Measurements from ENCODE around the gene PRKAG2.

The PRKAG2 gene

DNA sequence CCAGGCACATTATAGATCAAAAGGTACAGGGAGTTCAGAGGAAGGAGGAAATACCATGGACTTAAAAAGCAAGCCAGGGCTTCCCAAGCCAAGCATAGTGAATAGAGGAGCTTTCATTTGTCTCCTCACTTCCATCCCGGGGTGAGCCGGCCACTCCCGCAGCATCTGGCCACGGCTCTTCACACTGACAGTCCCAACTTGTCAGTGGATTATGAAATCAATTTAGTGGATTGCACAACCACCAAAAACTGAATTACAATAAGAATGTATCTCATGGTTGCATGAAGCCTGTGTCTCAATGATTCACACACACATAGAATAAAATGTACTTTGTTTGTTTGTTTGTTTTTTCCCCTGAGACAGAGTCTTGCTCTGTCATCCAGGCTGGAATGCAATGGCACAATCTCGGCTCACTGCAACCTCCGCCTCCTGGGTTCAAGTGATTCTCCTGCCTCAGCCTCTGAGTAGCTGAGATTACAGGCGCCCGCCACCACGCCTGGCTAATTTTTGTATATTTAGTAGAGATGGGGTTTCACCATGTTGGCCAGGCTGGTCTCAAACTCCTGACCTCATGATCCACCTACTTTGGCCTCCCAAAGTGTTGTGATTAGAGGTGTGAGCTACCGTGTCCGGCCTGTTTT lies 79.1 kb downstream of the PRKAG2 start:
- DNase-seq, result peak; percentile 29

DNA sequence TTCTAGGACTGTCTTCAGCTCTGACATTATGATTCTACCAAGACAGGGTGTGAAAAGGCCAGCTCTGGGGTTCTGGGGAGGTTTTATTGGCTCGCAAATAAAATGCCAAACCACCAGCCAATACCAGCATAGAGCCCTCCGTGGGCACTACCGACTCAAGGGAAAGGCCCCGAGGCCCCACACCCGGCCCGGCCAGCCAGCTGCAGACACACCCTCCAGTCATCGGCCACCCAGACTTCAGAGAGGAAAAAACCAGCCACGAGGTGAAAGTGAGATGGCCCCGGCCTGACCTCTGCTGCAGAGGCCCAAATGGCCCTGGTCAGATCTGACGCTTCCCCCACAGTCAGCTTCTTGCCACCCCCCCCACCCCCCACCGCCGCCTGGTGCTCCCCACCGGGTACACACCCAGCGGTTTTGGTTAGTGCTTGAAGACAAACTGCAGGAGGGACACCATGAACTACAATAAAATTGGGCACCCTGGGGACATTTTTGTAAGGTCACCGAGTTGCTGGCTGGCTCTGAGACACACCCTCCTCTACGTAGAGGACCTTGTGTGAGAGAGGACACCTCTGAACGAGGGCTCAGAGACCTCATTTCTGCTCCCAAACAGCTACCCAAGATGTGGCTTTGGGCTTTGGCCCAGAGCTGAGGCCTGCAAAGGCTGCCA lies 79.9 kb downstream of the PRKAG2 start:
- DNase-seq, result peak; percentile 38

DNA sequence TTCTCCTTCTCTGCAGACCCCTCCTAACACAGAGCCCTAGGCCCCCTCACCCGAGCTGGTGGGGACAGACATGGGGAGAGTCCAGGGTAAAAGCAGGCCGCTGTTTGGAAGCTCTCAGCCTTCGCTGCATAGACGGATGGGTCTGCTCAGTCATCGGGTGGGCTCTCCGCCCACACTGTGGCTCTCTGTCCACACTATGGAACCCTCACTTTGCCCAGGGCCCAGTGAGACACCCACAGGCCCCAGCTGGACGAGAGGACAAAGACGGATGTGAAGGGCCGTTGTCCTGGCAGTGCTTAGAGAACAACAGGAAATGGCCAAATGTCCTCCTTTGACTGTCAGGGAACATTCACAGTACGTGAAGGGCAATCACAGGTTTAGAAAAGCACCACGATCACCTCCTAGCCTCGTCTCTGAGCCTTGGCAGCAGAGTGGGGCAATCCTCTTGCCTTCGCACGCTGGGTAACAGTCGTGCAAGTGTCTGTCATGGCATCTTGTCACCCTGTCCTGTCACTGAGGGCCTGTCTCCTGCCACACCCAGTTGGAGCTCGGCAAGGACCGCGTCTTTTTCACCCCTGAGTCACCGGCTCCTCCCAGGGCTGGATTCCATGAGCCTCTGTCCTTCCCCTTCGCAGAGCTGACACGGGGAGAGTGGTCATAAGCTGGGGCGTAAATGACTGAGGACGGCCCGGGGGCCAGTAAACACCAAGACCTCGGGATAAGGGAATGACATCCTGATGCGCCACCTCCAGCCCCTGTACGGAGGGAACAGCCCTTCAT lies 80.6 kb downstream of the PRKAG2 start:
- DNase-seq, result peak; percentile 78

DNA sequence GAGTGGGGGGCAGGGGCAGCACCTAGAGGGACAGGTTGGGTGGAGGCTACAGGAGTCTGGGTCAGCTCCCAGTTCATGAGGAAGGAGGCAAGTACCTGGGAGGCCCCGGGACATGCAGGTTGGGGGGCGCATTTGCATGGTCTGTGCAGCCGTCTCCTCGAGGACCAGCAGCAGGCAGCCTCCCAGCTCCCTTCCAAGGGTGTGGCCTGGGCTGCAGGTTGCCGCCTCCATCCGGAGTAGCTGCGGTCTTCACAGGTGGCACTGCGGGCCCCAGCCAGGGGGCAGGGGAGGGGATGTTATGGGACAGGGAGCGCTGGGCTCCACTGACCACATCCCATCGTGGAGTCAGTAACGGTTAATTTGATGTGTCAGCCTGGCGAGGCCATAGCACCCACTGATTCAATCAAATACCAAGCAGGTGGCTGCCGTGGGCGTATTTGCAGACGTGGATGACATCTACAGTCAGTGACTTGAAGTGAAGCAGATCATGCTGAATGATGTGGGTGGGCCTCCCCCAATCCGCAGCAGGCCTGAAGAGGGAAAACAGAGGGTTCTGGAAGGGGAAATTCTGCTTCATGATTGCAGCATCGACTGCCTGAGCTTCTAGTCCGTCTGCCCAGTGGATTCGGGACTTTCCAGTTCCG lies 81.6 kb downstream of the PRKAG2 start:
- peak; percentile 13 for DNase-seq

DNA sequence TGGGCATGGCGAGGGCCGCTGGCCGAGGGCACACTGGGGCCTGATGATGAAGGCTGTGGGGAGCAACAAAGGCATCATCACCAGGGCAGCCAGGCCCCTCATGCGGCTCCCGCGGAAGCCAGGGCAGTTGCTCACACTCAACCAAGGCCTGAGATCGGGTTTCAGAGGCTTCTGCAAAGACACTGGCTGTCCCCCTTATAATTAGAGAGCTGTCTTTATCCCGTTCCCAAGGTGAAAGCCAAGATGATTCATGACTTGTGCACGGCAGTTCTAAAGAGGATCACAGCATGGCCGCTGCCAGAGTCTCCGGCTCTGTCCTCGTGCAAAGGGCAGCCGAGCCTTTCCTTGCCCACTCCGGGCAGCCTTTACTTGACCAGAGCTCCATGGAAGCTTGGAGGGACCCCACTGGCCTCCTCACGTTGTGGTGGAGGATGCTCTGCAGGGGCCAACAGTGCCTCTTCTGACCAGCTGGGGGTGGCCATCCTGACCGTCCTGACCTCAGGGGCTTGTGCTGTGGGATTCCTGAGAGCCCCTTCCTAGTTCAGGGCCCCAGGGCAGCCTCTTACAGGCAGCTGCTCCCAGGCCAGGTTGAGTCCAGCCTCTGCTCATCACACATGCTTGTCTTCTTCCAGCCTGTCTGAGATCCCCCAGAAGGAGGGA lies 82.3 kb downstream of the PRKAG2 start:
- DNase-seq, result no peak

DNA sequence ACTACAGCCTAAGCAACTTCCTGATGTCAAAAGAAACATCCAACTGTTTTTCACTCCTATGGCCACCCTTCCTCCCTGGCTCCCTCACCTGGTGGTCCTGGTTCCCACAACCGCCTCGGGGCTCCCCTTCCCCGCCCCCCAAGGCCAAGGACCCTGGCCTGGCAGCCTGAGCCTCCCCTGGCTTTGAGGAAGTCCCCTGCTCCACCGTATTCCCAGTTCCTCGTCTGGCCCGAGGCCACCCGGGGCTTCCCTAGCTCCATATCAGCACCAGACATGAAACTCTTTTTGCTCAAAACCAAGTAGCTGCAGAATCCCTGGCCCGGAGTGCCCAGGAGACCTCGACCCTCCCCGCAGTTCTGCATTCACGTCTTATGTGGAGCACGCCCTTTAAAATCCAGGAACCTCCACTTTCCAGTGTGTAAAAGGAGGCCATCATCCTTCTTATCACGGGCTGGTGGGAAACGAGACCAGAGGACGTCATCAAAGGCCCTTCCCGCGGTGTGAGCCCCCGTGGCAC lies 82.9 kb downstream of the PRKAG2 start:
- DNase-seq, result no peak

DNA sequence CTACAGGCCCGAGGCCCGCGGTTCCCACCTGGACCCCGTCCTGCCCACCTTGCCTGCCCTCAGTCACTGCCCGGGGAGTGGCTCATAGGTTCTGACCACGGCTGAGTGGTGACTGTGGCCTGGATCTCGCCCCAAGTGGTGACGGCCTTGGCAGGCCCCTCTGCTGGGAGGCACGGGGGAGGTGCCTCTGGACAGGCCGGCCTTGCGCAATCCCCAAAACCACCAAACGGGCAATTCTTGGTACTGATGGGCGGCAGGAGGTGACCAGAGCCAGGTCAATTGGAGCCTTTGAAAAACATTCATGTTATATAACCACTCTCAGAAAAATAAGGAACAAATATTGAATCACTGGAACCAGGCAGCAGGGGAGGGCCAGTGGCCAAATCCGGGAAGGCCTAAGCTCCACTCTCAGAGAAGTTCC lies 83.4 kb downstream of the PRKAG2 start:
- peak; percentile 62 for DNase-seq

DNA sequence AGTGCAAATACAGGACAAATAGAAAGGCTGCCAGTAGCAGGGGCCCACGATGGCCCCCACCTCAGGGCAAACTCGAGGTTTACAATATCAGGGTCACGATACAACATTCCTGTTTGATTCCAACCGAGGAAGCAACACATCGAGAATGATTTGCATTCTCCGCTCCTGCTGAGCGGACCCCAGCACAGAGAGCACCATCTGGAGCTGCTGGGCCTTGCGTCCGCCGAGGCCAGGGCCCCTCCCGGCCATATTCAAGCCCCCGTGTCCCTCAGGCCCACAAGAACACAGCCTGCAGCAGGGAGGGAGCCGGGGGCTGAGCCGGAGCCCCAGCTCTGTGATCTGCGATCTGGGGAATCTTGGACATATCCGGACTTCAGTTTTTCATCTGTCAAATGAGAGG lies 84.3 kb downstream of the PRKAG2 start:
- DNase-seq, result no peak

DNA sequence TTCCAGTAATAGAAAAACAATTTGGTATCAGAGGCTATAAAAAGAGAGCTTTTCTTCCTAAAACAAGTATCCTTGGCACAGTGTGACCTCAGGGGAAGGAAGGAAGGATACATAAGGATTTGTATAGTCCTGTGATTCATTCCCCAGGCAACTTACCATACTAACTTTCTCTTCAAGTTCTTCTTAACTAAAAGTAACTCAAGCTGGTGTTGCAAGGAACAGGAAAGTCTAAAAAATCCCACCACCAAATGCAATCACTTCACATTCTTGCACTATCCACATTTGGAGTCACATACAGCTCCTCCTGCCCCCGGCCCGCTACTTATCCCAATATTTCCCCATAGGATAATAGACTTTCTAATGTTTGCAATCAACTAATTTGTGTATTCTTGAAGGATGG lies 84.8 kb downstream of the PRKAG2 start:
- no peak for DNase-seq

DNA sequence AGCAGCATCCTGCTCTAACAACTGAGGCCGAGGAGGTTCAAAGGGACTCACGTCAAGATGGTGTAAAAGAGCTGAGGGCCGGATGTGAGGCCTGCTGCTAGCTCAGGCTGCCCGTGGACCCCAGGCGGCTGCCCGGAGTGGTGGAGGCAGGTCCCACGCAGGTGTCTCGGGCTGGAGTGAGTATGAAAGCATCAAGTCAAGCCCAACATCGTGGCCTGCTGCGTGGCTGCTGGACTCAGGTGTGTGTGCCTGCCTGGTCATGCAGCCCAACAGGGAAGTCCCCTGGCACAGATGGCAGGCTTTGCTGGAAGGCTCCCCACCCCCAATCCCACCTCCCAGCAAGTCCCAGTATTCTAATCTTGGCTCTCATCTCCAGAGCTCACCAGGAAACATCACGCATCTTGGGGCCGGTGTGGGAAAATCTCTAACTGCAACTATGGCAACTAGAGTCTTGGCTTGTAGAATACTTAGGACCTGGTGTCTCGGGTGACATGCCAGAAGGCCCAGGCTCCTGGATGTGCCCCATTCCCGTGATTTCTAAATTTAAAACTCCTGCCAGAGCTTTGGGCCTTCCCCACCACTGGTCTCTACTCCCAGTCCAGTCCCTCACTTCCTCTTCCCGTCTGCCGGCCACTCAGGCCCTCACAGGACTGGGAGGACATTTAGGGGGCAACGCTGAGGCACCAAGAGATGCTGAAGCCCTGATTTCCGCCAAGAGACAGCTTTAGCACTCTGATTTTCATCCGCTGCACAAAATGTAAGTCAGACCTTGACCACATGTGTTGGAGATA lies 85.9 kb downstream of the PRKAG2 start:
- DNase-seq, result no peak

DNA sequence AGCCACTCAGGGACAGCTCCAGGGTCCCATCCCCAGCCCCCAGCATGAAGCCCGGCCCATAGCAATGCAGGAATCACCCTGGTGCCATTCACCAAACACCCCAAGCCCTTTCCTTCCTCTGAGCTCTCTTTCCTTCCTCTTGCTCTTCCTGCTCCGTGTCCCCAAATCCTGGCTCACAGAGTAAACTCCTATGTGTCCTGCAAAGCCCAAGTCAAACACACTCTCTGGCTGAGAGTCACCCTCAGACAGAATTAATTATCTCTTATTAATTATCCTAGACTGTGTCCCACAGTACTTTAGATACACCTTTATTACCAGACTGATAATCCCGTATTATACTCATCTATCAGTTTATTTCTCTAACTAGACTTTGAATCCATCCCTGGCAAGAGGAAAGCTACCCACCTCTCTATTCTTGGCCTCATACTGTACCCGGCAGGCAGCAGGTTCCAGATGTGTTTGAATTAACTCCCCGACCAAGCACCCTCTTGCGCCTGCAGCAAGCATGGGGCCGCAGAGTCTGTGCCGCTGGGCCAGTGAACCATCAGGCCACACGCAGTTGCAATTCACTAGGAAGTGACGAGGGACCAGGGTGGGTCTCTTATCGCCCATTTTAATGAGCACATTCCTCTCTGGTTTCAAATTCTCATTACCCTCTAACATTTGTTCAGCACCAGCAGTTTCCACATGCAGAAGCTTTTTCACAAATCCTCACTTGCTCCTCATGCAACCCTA lies 86.7 kb downstream of the PRKAG2 start:
- DNase-seq, result no peak

DNA sequence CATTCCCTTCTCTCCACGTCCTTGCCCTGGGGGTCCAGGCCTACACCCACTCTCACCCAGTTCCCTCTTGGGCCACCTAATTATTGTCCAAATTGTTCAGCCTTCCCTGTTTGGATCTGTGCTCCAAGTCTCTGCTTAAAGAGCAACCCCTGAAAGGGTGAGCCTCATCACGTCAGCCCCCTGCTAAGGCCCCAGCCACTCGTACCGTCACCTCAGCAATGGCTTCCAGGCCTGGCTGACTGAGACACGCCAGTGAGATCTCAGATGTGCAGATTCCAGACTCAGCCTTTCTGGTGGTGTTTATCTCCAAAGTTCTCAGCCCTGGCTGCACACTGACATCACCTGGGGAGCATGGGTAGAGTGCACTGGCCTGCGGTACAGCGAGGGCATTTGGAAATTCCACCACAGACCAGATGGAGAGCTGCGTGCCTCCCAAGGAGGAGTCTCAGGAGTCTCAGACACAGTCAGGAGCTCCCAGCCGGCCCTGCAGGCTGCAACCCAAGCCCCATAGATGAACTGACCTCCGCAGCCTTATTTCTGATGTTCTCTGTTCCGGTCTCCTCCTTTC lies 87.5 kb downstream of the PRKAG2 start:
- DNase-seq, result no peak

DNA sequence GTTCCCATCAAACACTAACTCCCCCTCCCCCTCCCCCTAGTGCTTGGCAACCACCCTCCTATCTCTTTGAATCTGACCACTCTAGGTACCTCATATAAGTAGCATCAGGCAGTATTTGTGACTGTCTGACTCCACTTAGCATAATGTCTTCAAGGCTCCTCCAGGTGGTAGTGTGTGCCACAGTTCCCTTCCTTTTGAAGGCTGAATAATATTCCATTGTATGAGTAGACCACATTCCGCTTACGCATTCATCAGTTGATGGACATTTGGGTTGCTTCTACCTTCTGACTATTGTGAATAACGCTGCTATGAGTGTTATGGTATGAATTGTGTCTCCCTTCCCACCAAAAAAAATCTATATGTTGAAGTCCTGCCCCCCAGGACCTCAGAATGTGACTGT lies 89.6 kb downstream of the PRKAG2 start:
- no peak for DNase-seq

DNA sequence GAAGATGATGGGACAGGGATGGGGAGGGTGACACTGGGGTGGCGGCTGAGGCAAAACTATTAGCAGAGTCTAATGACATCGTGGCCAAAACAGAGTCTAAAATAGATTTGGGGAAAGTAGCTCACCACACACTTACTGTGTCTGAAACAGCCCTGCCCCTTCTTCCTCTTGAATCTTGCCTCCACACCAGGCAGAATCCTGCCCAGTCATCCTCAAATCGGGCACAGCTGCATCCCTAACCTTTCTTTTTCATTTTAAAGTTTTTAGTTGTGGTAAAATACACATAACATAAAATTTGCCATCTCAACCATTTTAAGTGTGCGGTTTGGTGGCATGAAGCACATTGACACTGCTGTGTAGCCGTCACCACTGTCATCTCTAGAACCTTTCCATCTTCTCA lies 90.0 kb downstream of the PRKAG2 start:
- DNase-seq, result no peak

DNA sequence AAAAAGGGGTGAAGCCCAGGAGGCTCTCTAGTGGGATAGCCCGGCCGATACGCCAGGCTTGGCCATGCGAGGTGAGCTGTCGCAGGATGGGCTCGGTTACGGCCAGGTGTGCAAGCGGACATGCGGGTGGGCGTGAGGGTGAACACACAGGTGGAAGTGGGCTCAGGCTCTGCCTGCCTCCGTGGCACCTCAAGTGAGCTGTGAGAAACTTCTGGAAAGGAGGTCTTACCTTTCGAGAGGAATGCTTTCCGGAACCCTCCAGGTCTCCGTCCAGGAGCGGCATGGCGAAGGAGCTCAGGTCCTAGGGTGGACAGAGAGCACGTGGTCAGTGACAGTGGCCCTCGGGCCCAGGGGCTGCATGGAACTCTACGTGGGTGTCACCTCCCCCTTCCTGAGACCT lies 90.7 kb downstream of the PRKAG2 start:
- no peak for DNase-seq

DNA sequence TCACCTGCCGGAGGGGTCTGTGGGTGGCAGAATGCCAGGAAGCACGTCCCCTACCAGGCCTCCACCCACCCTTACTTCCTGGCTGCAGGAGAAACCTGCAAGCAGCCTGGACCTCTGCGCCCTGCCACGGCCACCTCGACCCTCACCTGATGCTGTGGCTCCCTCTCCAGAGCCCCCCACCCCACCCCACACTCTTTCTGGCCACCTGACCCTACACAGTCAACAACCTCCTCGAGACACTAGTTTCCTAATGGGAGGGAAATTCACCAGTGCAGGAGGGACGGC lies 91.3 kb downstream of the PRKAG2 start:
- DNase-seq, result no peak

DNA sequence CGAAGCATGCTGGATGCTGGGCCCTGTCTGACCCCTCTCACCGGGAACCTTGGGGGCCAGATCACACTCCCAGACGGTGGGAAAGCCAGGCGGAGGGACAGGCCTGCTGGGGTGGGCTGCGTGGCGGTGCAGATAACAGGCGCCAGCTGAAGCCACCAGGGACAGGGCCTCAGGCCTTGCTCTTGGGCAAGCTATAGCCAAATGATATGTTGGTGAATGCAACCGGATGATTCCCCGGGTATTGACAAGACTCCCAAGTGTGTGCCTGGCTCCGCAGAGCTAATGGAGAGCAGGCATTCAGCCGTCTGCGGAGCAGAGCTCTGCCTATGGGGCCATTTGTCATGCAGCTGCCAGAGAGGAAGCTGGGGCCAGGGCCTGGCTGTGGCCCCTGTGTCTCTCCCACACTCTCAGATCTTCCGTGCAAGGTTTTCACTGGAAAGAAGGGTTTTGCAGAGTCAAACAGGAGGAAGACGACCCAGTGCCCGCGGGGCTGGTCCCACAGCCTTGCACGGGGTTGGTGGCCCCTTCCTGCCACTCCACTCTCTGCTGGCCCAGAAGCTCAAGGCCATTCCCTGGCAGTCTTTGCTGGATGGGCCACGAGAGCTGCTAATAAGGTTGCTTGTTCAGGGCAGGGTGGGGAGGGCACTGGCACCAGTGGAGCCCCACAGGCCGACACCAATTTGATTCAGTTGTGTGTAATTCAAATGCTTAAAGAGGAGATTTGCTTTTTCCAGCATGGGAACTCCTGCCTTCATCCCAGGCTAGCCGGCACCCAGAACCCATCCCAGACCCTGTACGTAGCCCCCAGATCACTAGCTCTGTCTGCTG lies 91.8 kb downstream of the PRKAG2 start:
- DNase-seq, result no peak

DNA sequence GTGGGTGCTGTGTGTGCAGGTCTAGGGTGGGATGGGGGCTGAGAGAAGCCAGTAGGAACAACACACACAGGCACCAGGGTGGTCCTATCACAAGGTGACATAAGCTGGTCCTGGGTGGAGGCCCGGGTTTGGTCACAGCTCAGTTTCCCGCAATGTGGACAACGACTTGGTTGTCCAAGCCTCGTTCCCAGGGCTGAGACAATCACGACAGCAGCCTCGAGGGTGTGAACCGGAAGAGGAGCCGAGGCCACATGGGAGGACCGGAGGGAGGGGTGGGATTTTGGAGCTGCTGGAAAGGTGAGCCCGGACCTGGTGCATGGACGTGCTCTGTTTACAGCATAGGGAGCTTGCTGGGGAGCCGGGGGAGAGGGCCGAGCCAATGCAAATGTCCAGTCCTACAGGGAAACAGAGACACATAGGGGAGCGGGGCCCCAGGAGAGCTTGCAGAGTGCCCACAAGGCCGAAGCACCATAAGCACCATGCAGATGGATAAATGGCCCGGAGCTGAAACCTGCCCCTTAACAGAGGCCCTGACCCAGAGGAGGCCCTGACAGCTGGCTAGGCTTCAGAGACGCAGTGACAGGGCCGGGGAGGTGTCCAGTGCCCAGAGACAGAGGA lies 92.8 kb downstream of the PRKAG2 start:
- DNase-seq, result no peak

DNA sequence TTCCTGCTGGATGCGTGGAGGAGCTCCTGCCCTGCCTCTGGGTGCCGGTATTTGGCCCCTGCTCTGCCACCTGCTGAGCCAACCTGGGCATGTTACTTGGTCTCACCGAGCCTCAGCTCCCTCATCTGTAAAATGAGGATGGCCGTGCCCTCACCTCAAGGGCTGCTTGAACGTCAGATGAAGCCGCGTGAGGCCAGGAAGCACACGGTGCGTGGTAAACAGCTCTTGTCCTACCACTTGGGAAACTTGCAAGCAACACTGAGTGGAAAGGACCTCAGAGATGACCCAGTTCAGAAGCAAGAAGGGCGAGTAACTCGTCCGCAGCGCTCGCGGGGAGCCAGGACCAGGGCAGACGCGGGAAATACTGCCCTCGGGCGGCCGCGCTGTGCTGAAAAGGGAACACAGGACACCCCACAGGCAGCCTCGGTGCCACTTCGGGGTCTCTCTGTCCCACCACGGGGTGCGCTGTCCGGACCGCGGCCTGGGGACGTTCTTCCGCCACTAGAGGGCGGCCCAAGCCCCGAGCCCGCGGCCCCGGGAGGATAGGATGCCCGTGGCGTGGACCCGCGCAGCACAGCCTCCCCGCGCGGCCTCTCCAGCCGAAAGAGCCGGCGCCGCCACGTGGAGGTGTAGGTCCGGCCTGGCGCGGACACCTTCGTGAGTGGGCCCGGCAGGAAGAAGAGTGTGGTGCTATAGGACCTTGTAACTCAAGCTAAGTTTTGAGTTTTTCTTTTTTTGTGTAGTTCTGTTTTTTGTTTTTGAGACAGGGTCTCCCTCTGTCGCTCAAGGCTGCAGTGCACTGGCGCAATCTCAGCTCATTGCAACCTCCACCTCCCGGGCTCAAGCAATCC lies 94.1 kb downstream of the PRKAG2 start:
- DNase-seq, result peak; percentile 79
